NCI-H2029 treated with DMSO at 0.1 percent for 48 hours (cell line): ENCODE measurements around the gene OSM.

Experiments
- DNase-seq: peaks from one replicate; lab custom pipeline; 2025; lab: John Stamatoyannopoulos, UW

Gene OSM

GRCh38 chr22:30266445-30267381, at the start of gene OSM:
OSM (minus strand) TSS chr22:30266851; CDS start chr22:30266799, 52 bp downstream.
- no peak for DNase-seq

- no peak for DNase-seq
Observed at GRCh38 chr22:30315962-30316576, 49.4 kb upstream of the OSM start.

- DNase-seq, result no peak
Observed at GRCh38 chr22:30314915-30315314, 48.3 kb upstream of the OSM start.

- DNase-seq, result no peak
Observed at GRCh38 chr22:30313527-30314363, 47.1 kb upstream of the OSM start.

GRCh38 chr22:30312053-30312452, 45.4 kb upstream of the OSM start:
- DNase-seq, result no peak

GRCh38 chr22:30310881-30311771, 44.5 kb upstream of the OSM start:
- peak; percentile 66 for DNase-seq

- DNase-seq, result peak; percentile 35
Observed at GRCh38 chr22:30309951-30310741, 43.5 kb upstream of the OSM start.

- no peak for DNase-seq
Observed at GRCh38 chr22:30308518-30309230, 42.0 kb upstream of the OSM start.

GRCh38 chr22:30308093-30308492, 41.4 kb upstream of the OSM start:
- DNase-seq, result no peak

GRCh38 chr22:30307041-30307574, 40.5 kb upstream of the OSM start:
- DNase-seq, result no peak

- no peak for DNase-seq
Observed at GRCh38 chr22:30306627-30307011, 40.0 kb upstream of the OSM start.

GRCh38 chr22:30305906-30306626, 39.4 kb upstream of the OSM start:
- DNase-seq, result no peak

GRCh38 chr22:30305519-30305905, 38.9 kb upstream of the OSM start:
- no peak for DNase-seq

- peak; percentile 23 for DNase-seq
Observed at GRCh38 chr22:30304495-30305244, 38.0 kb upstream of the OSM start.

- DNase-seq, result no peak
Observed at GRCh38 chr22:30302810-30303138, 36.1 kb upstream of the OSM start.

GRCh38 chr22:30301995-30302809, 35.6 kb upstream of the OSM start:
- no peak for DNase-seq

- no peak for DNase-seq
Observed at GRCh38 chr22:30299322-30299721, 32.7 kb upstream of the OSM start.
